Activated CD4-positive, alpha-beta T cell treated with anti-CD3 and anti-CD28 coated beads for 4 hours (primary cell): ENCODE measurements around the gene ACTR6.
"Not testable (repeated sequence)": the region's sequence is repeated elsewhere in the genome, so short reads cannot be mapped to it uniquely, and the experiment has no call there.

Experiments used
- DNase-seq, 2 donors: peaks; one replicate each; pipeline ENCODE4 v3.0.0-alpha.2; 2020

The ACTR6 gene

DNA sequence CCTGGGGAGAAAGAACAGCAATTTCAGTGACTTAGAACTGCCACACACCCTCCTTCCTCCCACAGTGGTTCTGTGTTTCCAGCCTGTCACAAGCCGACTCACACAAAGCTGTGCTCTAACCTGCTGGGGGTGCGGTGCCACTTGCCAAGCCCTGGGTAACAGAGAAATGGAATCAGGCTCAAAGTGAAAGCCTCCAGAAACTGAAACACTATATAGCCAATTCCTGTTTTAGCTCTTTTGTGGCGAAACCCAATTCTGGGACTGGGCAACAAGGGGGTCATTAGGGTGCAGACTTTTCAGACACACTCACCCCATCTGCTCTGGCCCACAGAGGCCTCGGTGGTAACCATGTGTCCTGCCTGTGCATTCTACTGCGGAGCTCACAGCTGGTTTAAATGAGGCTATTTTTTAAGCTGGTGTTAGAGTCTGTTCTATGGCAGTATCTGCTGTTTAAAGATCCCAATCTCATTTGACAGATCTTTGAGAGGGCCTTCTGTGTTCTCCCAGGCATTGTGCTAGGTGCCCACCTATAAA, 15.2 kb upstream of the ACTR6 start:
- DNase-seq = no peak

DNA sequence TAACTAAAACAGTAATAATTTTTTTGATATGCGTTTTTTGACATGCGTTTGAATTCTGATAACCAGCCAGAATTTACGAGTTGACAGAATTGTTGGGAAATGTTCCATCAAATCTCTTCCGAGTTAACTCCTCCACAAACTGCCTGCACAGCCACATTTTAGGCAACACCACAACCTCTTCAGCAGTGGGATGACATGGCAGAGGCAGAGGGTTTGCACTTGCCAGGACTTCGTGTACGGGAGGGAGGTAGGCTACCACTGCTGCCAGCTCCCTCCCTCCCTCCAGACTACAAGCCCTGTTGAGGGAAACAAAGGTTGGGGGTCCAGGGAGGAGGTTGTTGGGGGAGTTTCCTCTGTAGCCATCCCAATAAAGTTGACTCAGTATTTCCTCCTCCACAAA, 14.5 kb upstream of the ACTR6 start:
- no peak for DNase-seq

DNA sequence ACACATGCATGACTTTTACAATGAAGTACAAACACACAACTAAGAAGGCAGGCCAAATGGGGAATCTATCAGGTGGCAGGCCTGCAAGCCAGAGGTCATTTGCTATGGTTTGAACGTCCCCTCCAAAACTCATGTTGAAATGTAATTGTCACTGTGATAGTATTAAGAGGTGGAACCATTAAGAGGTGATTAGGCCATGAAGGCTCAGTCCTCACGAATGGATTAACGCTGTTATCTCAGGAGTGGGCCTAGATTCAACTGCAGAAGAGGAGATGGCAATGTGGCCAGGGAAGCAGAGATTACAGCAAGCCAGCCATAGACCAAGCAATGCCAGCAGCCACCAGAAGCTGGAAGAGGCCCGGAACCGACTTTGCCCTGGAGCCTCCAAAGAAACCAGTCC, 13.5 kb upstream of the ACTR6 start:
- no peak for DNase-seq

- DNase-seq = no peak
Measured at GRCh38 chr12:100187857-100188519, 12.6 kb upstream of the ACTR6 start.

- DNase-seq = not testable (repeated sequence)
Measured at GRCh38 chr12:100188888-100189635, 11.6 kb upstream of the ACTR6 start.

GRCh38 chr12:100189636-100190394, 10.8 kb upstream of the ACTR6 start:
- no peak for DNase-seq

DNA sequence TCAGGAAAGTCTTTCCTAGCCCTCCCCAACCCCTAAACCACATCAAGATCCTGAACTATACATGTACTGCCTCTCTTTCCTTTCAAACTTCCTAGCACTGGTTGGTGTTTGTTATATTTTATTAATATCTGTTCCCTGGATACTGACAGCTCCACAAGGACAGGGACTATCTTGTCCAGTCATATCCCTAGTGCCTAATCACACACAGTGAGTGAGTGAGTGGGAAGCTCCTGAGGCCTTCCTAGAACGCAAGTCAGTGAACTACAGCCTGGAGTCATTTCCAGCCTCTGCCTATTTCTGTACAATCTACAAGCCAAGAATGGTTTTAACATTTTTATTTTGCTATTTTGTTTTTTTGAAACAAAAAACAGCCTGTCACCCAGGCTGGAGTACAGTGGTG, 7.5 kb upstream of the ACTR6 start:
- no peak for DNase-seq

- DNase-seq = no peak
Measured at GRCh38 chr12:100197486-100197885, 3.1 kb upstream of the ACTR6 start.

GRCh38 chr12:100199023-100199346, 1.6 kb upstream of the ACTR6 start:
- no peak for DNase-seq

DNA sequence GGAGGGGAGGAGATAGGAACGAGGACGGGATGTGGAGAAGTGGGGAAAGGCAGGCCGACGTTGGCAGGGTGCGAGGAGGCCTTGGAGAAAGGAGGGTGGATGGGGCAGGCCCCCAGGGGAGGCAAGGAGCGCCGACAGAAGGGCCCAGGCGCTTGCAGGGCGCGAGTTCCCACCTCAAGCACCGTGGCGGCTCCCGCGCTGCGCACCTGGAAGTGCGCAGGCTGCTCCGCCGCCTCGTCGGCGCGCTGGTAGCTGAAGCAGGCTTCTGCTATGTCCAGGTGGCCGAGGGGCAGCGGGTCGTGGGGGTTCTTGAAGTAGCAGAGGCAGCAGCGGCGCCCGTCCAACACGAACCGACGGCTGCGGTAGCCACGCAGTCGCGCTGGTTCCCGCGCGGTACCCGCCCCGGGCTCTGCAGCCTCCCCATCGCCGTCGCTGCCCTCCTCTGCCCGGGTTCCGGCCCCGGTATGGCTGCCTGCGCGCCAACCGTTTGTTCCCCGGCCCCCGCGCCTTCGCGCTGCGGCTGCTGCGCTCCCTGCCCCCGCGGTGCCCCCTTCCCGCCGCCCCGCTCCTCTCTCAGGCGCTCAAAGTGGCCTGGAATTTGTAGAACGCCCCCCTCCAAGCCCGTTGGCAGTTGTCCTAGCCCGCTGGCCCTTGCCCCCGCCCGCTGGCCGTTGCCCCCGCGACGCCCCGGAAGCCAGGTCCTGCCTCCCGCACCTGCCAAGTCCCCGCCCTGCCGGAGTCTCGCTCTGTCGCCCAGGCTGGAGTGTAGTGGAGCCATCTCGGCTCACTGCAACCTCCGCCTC, 1.1 kb upstream of the ACTR6 start:
- DNase-seq = peak; percentile 62 to 71

- no peak for DNase-seq
Measured at GRCh38 chr12:100201604-100202423, 1.2 kb downstream of the ACTR6 start.

DNA sequence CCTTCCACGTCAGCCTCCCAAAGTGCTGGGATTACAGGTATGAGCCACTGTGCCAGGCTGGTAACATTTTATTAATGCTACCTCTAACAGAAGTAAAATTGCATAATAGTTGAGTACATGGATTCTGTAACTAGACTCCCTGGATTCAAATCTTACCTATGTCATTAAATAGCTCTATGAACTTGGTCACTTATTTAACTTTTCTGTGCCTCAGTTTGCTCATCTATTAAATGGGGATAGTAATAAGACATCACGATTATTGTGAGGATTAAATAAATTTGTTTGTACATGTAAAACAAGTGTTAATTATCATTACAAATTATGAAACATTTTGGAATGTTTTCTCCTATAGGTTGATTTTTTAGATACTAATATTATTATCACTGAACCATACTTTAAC, 6.7 kb downstream of the ACTR6 start:
- DNase-seq = no peak

GRCh38 chr12:100208834-100209233, 8.2 kb downstream of the ACTR6 start:
- no peak for DNase-seq

DNA sequence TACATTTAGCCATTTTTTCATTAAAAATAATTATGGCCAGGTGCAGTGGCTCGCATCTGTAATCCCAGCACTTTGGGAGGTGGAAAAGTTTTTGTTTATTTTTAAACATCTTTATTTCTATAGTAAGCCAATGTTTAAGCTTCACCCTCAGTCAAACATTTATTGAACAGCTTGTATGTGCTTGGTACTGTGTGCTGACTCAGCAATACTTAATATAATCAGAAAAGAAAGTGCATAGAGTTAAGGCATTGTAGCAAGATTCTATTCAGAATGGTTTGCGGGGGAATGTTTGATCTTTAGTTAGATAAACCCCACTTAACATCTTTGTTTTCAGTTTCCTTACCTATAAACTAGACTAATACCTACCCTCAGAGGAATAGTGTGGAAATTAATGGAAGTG, 11.1 kb downstream of the ACTR6 start:
- DNase-seq = no peak

DNA sequence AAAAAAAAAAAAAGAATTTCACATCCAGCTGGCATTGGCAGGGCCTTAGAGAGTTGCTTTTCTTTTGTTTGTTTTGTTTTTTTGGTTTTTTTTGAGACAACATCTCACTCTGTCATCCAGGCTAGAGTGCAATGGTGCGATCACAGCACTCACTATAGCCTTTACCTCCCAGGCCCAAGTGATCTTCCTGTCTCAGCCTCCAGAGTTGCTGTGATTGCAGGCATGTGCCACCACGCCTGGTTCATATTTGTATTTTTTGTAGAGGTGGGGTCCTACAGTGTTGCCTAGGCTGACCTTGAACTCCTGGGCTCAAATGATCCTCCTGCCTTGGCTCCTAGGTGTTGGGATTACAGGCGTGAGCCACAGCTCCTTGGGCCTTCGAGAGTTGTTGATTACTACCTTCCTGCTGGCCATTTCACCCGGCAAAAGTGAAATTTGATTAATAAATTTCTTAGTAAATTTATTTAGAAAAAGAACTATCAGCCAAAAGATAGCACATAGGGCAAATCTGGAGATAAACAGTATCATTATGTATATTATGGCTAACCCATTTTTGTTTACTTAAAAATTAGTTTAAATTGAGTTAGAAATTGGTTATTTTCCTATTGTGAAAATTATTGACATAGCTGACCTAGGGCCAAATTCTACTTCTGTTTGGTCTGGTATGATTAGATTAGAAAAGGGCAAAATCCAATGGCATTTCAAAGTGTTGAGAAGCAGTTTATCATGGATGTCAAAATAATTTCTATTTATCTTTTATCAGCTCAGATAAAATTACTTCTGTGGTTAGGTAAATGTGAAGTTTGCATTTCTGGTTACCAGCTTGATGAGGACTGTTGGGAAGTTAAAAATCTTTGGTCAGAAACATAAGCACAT, 12.6 kb downstream of the ACTR6 start:
- no peak for DNase-seq

GRCh38 chr12:100214518-100214917, 13.9 kb downstream of the ACTR6 start:
- DNase-seq = no peak

DNA sequence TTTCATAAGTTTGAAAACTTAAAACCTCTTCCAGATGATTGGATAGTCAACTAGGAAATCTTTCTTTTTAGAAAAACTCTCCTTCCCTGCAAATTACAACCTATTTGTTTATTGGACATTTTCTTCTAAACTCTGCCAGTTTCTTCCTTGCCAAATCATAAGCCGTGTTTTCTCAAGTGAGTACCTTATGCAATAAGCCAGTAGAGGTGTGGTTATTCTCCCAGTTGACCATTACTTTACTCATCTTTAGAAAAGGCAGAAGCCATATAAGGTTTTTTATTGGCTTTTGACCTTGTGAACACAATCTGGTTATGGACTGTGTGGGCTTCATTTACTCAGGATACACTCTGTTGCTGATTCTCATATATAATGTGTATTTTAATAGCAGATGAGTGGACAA, 14.6 kb downstream of the ACTR6 start:
- DNase-seq = no peak

- DNase-seq = no peak
Measured at GRCh38 chr12:100216337-100216736, 15.7 kb downstream of the ACTR6 start.

- DNase-seq = no peak
Measured at GRCh38 chr12:100219328-100220109, 18.9 kb downstream of the ACTR6 start.

- DNase-seq = no peak
Measured at GRCh38 chr12:100221523-100221922, 20.9 kb downstream of the ACTR6 start.
